Thyroid gland (tissue), 4 donors: ENCODE data around the gene TMEM88.

Experiments used
- POLR2A ChIP-seq, 2 donors: fragments of 450-650 bp; IDR thresholded peaks; one replicate each; pipeline ENCODE4 v1.6.1; 2017; ENCODE audit warnings: antibody characterized with exemption in 2 of 2, mild to moderate bottlenecking in 2 of 2, moderate library complexity in 1 of 2
- TF ChIP-seq, protein P1 (sequence below), 6 experiments: fragments of 200-600 bp in 3 of 6; fragments of 450-650 bp in 3 of 6; sonication (generic) in 3 of 6; IDR thresholded peaks; one replicate each; pipeline ENCODE4 v1.5.1; 2016 to 2019; ENCODE audit warnings: antibody characterized with exemption in 6 of 6, mild to moderate bottlenecking in 2 of 6, inconsistent platforms in 1 of 6, moderate library complexity in 1 of 6

DNA sequence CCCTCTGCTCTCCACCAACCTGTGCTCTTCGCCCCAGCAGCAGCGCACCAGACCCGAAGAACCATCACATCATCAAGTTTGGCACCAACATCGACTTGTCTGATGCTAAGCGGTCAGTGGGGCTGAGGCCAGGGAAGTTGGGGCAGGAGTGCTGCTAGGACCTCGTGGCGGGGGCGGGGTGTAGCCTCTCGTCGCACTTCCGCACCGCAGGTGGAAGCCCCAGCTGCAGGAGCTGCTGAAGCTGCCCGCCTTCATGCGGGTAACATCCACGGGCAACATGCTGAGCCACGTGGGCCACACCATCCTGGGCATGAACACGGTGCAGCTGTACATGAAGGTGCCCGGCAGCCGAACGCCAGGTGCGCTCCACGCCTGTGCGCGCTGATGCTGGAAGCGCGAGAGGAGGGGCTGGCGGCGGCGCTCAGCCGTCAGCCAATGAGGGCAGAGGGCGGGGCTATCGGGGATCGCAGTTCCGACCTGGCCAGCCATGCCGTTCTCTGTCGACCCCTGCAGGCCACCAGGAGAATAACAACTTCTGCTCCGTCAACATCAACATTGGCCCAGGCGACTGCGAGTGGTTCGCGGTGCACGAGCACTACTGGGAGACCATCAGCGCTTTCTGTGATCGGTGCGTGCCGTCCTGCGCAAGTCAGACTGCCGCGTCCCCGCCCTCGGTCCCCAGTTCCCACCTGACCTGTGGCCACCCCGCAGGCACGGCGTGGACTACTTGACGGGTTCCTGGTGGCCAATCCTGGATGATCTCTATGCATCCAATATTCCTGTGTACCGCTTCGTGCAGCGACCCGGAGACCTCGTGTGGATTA is 3.2 kb upstream of the TMEM88 start:
- TF ChIP-seq, protein P1, sequence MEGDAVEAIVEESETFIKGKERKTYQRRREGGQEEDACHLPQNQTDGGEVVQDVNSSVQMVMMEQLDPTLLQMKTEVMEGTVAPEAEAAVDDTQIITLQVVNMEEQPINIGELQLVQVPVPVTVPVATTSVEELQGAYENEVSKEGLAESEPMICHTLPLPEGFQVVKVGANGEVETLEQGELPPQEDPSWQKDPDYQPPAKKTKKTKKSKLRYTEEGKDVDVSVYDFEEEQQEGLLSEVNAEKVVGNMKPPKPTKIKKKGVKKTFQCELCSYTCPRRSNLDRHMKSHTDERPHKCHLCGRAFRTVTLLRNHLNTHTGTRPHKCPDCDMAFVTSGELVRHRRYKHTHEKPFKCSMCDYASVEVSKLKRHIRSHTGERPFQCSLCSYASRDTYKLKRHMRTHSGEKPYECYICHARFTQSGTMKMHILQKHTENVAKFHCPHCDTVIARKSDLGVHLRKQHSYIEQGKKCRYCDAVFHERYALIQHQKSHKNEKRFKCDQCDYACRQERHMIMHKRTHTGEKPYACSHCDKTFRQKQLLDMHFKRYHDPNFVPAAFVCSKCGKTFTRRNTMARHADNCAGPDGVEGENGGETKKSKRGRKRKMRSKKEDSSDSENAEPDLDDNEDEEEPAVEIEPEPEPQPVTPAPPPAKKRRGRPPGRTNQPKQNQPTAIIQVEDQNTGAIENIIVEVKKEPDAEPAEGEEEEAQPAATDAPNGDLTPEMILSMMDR (IDR thresholded peaks at IDR 0.05): peak; percentile 98 to 100 (median 98)
- peak in 1 of 2 donors; percentile 43 for TF ChIP-seq POLR2A (IDR thresholded peaks at IDR 0.05)
